ENCODE measurements around the gene GYS1.

DNA sequence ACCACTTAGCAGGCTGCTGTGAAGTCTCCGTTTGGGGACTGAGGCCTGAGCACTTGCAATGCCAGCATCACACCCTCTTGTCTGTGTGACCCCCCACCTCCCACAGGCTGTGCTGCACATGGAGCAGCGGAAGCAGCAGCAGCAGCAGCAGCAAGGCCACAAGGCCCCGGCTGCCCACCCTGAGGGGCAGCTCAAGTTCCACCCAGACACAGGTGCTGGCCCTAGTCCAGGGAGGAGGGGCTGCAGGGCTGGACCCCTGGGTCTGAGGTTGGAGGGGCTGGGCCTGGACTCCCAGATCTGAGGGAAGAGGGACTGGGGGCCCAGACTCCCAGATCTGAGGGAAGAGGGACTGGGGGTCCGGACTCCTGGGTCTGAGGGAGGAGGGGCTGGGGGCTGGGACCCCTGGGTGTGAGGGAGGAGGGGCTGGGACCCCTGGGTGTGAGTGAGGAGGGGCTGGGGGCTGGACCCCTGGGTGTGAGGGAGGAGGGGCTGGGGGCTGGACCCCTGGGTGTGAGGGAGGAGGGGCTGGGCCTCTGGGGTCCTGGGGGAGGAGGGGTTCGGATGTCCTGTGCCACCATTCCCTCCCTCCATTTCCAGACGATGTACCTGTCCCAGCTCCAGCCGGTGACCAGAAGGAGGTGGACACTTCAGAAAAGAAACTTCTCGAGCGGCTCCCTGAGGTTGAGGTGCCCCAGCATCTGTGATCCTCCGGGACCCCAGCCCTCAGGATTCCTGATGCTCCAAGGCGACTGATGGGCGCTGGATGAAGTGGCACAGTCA, 71.2 kb downstream of the GYS1 start:
- TF ChIP-seq, protein P1, sequence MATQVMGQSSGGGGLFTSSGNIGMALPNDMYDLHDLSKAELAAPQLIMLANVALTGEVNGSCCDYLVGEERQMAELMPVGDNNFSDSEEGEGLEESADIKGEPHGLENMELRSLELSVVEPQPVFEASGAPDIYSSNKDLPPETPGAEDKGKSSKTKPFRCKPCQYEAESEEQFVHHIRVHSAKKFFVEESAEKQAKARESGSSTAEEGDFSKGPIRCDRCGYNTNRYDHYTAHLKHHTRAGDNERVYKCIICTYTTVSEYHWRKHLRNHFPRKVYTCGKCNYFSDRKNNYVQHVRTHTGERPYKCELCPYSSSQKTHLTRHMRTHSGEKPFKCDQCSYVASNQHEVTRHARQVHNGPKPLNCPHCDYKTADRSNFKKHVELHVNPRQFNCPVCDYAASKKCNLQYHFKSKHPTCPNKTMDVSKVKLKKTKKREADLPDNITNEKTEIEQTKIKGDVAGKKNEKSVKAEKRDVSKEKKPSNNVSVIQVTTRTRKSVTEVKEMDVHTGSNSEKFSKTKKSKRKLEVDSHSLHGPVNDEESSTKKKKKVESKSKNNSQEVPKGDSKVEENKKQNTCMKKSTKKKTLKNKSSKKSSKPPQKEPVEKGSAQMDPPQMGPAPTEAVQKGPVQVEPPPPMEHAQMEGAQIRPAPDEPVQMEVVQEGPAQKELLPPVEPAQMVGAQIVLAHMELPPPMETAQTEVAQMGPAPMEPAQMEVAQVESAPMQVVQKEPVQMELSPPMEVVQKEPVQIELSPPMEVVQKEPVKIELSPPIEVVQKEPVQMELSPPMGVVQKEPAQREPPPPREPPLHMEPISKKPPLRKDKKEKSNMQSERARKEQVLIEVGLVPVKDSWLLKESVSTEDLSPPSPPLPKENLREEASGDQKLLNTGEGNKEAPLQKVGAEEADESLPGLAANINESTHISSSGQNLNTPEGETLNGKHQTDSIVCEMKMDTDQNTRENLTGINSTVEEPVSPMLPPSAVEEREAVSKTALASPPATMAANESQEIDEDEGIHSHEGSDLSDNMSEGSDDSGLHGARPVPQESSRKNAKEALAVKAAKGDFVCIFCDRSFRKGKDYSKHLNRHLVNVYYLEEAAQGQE (IDR thresholded peaks at IDR 0.05; ENCODE audit: insufficient read depth in 1 of 2, low read depth in 2 of 2, low read length in 1 of 2), result no peak
- TF ChIP-seq, protein P2, sequence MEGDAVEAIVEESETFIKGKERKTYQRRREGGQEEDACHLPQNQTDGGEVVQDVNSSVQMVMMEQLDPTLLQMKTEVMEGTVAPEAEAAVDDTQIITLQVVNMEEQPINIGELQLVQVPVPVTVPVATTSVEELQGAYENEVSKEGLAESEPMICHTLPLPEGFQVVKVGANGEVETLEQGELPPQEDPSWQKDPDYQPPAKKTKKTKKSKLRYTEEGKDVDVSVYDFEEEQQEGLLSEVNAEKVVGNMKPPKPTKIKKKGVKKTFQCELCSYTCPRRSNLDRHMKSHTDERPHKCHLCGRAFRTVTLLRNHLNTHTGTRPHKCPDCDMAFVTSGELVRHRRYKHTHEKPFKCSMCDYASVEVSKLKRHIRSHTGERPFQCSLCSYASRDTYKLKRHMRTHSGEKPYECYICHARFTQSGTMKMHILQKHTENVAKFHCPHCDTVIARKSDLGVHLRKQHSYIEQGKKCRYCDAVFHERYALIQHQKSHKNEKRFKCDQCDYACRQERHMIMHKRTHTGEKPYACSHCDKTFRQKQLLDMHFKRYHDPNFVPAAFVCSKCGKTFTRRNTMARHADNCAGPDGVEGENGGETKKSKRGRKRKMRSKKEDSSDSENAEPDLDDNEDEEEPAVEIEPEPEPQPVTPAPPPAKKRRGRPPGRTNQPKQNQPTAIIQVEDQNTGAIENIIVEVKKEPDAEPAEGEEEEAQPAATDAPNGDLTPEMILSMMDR (IDR thresholded peaks at IDR 0.05), result no peak
- no peak for TF ChIP-seq POLR2AphosphoS5 (IDR thresholded peaks at IDR 0.05; ENCODE audit: low read depth, low read length)
- TF ChIP-seq SIN3A (IDR thresholded peaks at IDR 0.05; ENCODE audit: borderline replicate concordance, insufficient read depth, low read depth, low read length), result no peak

Data from Panc1 (cell line).